GM23338 (cell line): ENCODE measurements around the gene LIG4.

Experiments used
- CREB1 ChIP-seq: fragments of 250-450 bp; sonication (Bioruptor Pico); IDR thresholded peaks from 2 replicates; pipeline ENCODE4 v1.5.0; 2020; ENCODE audit warnings: low read depth, mild to moderate bottlenecking, moderate library complexity
- CTCF ChIP-seq, 2 experiments: fragments of 200-600 bp in 1 of 2; sonication (generic) in 1 of 2; conservative IDR thresholded peaks; 2 replicates each; pipeline versions ENCODE4 v1.5.1 to v1.6.1; 2016 to 2017; ENCODE audit warnings: antibody characterized with exemption in 2 of 2, low read depth in 2 of 2, mild to moderate bottlenecking in 2 of 2, moderate library complexity in 1 of 2
- ETS1 ChIP-seq: IDR thresholded peaks from 2 replicates; pipeline ENCODE4 v1.6.1; 2016; ENCODE audit warnings: antibody characterized with exemption
- EZH2 ChIP-seq: fragments of 200-600 bp; sonication (generic); IDR thresholded peaks from one replicate; pipeline ENCODE4 v1.8.0; 2017; ENCODE audit warnings: antibody characterized with exemption, mild to moderate bottlenecking, low read depth; ENCODE audit not compliant: unreplicated experiment
- EZH2phosphoT487 ChIP-seq: fragments of 200-600 bp; sonication (generic); IDR thresholded peaks from one replicate; pipeline ENCODE4 v1.8.1; 2018; ENCODE audit warnings: antibody characterized with exemption; ENCODE audit not compliant: unreplicated experiment
- NANOG ChIP-seq: IDR thresholded peaks from 2 replicates; pipeline ENCODE4 v1.6.1; 2016; ENCODE audit warnings: antibody characterized with exemption, borderline replicate concordance
- POLR2AphosphoS5 ChIP-seq: IDR thresholded peaks from 2 replicates; pipeline ENCODE4 v1.6.1; 2016; ENCODE audit warnings: antibody characterized with exemption, low read depth
- REST ChIP-seq: IDR thresholded peaks from one replicate; pipeline ENCODE4 v1.6.1; 2018; ENCODE audit warnings: antibody characterized with exemption; ENCODE audit not compliant: unreplicated experiment
- STAT1 ChIP-seq: IDR thresholded peaks from one replicate; pipeline ENCODE4 v1.6.1; 2016; ENCODE audit warnings: antibody characterized with exemption; ENCODE audit not compliant: unreplicated experiment
- ZNF114 ChIP-seq: fragments of 250-450 bp; sonication (Bioruptor Pico); IDR thresholded peaks from 2 replicates; pipeline ENCODE4 v1.5.0; 2020; ENCODE audit warnings: mild to moderate bottlenecking, moderate library complexity

GRCh38 chr13:108194435-108194936, 20.9 kb downstream of the LIG4 start:
- TF ChIP-seq CTCF (conservative IDR thresholded peaks at IDR 0.05; ENCODE audit: low read depth in 2 of 2) (no peak), POLR2AphosphoS5 (no peak), NANOG (no peak), ZNF114 (CRISPR knock-in tag) (no peak), EZH2 (no peak), ETS1 (no peak), REST (no peak), EZH2phosphoT487 (no peak), CREB1 (CRISPR knock-in tag) (no peak), STAT1 (no peak)
